Measurements from ENCODE around the gene HOXD10. TPM values are rescaled to one million over a fixed set of nuclear protein-coding genes. Genes with fewer than 3 reads are reported as not detected.
A peak's percentile ranks its signal among the peaks of the same experiment; 100 is the strongest.

HOXD10 gene
- total RNA-seq, 1 donor from 2014 or later, result 19.6 TPM

DNA sequence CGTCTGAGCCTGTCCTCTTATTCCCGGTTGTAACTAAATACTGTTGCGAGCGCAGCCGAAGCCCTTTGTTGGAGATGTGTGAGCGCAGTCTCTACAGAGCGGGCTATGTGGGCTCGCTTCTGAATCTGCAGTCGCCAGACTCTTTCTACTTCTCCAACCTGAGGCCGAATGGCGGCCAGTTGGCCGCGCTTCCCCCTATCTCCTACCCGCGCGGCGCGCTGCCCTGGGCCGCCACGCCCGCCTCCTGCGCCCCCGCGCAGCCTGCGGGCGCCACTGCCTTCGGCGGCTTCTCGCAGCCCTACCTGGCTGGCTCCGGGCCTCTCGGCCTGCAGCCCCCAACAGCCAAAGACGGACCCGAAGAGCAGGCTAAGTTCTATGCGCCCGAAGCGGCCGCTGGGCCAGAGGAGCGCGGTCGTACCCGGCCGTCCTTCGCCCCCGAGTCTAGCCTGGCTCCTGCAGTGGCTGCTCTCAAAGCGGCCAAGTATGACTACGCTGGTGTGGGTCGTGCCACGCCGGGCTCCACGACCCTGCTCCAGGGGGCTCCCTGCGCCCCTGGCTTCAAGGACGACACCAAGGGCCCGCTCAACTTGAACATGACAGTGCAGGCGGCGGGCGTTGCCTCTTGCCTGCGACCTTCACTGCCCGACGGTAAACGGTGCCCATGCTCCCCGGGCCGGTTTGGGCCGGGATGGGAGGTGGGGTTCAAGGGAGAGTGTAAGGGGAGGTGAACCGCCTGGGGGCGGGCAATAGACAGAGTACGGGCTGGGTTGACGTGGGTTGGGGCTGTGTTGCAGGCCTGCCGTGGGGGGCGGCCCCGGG is 16.6 kb upstream of the HOXD10 start, which contains the start of gene HOXD12:
Gene HOXD12, plus strand, starts transcription at position 68 of the 819 bp plus-strand sequence. Its CDS starts 7 bp downstream, at position 75.
- intact Hi-C loops (cut with DNase I), result no loop called here
- Histone ChIP-seq H3K27me3 (no peaks in the 10 kb centered on the region), H3K36me3 (no peaks in the 10 kb centered on the region), H3K4me3 (peak within 1 kb of the TSS; percentile 48 to 54), H3K9me3 (no peaks in the 10 kb centered on the region), H3K27ac (peak within 1 kb of the TSS; percentile 91), H3K4me1 (peaks cover 60% of the 10 kb centered on the region)
- peak in 1 of 2 donors; percentile 71 for TF ChIP-seq POLR2AphosphoS5 (IDR thresholded peaks at IDR 0.05; ENCODE audit: insufficient read depth in 1 of 2, low read depth in 1 of 2)
- TF ChIP-seq POLR2A (IDR thresholded peaks at IDR 0.05), result no peak
- TF ChIP-seq, protein P1, sequence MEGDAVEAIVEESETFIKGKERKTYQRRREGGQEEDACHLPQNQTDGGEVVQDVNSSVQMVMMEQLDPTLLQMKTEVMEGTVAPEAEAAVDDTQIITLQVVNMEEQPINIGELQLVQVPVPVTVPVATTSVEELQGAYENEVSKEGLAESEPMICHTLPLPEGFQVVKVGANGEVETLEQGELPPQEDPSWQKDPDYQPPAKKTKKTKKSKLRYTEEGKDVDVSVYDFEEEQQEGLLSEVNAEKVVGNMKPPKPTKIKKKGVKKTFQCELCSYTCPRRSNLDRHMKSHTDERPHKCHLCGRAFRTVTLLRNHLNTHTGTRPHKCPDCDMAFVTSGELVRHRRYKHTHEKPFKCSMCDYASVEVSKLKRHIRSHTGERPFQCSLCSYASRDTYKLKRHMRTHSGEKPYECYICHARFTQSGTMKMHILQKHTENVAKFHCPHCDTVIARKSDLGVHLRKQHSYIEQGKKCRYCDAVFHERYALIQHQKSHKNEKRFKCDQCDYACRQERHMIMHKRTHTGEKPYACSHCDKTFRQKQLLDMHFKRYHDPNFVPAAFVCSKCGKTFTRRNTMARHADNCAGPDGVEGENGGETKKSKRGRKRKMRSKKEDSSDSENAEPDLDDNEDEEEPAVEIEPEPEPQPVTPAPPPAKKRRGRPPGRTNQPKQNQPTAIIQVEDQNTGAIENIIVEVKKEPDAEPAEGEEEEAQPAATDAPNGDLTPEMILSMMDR (IDR thresholded peaks at IDR 0.05), result no peak
- DNase-seq (ENCODE audit: extremely low spot score in 2 of 2), result no peak

DNA sequence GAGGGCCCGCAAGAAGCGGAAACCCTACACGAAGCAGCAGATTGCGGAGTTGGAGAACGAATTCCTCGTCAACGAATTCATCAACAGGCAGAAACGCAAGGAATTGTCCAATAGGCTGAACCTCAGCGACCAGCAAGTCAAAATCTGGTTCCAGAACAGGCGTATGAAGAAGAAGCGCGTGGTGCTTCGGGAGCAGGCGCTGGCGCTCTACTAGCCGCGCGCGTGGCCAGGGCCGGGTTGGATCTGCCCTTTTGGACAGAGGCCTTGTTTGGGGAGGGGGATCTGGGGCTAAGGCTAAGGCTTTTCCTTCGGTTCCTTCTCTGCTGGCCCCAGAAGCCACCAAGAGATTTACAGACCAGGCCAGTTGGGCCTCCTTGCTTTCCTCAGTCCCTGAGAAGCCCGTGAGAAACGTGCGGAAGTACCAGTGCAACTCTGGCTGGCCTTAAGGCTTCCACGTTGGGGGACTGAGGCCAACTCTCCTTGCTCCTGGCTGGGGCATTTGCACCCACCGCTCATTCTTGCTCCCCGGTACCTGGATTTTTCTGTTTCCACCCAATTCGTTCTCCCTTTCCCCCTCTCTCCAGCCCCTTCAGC is 15.9 kb upstream of the HOXD10 start:
- TF ChIP-seq POLR2A (IDR thresholded peaks at IDR 0.05), result no peak
- TF ChIP-seq POLR2AphosphoS5 (IDR thresholded peaks at IDR 0.05; ENCODE audit: insufficient read depth in 1 of 2, low read depth in 1 of 2), result peak in 1 of 2 donors; percentile 61
- TF ChIP-seq, protein P1 (IDR thresholded peaks at IDR 0.05), result no peak
- Histone ChIP-seq H3K36me3 (no peaks in the 10 kb centered on the region), H3K4me3 (peak overlapping the region; percentile 48 to 54), H3K27me3 (no peaks in the 10 kb centered on the region), H3K27ac (peak overlapping the region; percentile 91), H3K9me3 (no peaks in the 10 kb centered on the region), H3K4me1 (peaks cover 63% of the 10 kb centered on the region)
- DNase-seq (ENCODE audit: extremely low spot score in 2 of 2), result no peak
- intact Hi-C loops (cut with DNase I), result no loop called here

DNA sequence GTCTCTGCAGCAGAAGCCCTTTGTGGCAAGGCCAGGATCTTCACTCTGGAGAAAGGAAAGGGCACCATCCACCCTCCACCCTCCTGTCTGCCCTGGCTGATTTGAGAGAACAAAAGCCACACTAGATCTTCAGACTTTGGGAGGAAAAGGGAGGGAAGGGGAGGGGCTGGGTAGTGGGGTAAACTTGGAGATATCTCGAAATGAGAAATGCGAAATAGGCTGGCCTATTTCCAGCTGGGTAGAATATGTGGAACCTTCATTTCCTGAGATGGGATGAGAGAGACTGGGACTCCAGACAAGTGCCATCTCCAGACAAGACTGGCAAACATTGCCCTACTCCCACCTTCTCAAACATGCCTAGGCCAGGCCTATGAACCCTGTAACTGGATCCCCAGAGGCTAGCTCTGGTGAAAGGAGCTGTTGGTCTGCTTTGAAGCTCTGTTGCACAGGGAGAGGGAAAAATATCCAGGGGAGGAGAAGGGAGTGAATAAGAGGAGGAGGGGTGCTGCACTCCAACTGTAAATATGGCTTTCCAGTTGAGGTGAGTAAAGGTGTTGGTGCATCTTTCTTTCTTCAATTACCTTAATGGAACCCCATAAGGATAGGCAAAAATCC is 15.3 kb upstream of the HOXD10 start:
- intact Hi-C loops (cut with DNase I), result no loop called here
- DNase-seq (ENCODE audit: extremely low spot score in 2 of 2), result no peak
- H3K4me1 ChIP-seq, result peaks cover 65% of the 10 kb centered on the region
- no peak overlapping the region for H3K4me3 ChIP-seq
- no peaks in the 10 kb centered on the region for H3K27me3 ChIP-seq
- H3K27ac ChIP-seq, result peak overlapping the region; percentile 91
- TF ChIP-seq POLR2A (IDR thresholded peaks at IDR 0.05) (no peak), POLR2AphosphoS5 (IDR thresholded peaks at IDR 0.05; ENCODE audit: insufficient read depth in 1 of 2, low read depth in 1 of 2) (no peak)
- TF ChIP-seq, protein P1 (IDR thresholded peaks at IDR 0.05), result no peak
- H3K9me3 ChIP-seq, result no peaks in the 10 kb centered on the region
- no peaks in the 10 kb centered on the region for H3K36me3 ChIP-seq

DNA sequence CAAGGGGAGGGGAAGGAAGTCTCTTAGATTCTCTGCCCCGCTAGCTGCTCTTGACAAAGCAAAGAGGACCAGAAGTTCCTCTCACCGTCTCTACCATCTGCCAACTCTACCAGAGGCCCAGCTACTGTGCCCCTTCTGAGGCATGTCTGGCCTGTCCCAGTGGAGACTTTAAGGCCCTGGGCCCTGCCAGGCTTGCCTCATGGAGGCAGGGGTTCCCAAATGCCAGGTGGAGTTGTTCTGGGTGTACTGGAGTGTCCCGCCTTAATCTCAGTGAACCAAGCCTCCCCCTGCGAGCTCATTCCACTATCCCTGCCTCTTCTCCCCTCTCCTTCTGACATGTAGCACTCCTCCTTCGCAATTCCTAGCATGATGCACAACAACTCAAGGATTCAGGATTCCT is 14.7 kb upstream of the HOXD10 start:
- Histone ChIP-seq H3K36me3 (no peaks in the 10 kb centered on the region), H3K4me1 (peaks cover 68% of the 10 kb centered on the region), H3K27ac (peak overlapping the region; percentile 5), H3K4me3 (no peak overlapping the region), H3K27me3 (no peaks in the 10 kb centered on the region), H3K9me3 (no peaks in the 10 kb centered on the region)
- TF ChIP-seq POLR2A (IDR thresholded peaks at IDR 0.05) (no peak), POLR2AphosphoS5 (IDR thresholded peaks at IDR 0.05; ENCODE audit: insufficient read depth in 1 of 2, low read depth in 1 of 2) (no peak)
- TF ChIP-seq, protein P1 (IDR thresholded peaks at IDR 0.05), result no peak
- no peak for DNase-seq (ENCODE audit: extremely low spot score in 2 of 2)
- intact Hi-C loops (cut with DNase I), result no loop called here
